AG09309 (cell line): Measurements from ENCODE around the gene ARID1A.

Experiments used
- DNase-seq: peaks from one replicate; pipeline ENCODE4 v3.0.0-alpha.2; 2010; ENCODE audit warnings: low read depth
- H3K4me3 ChIP-seq: 2 replicates; pipeline ENCODE4 v1.5.1; 2011; ENCODE audit warnings: mild to moderate bottlenecking, low read depth, low read length, moderate library complexity; ENCODE audit not compliant: control insufficient read depth
- TF ChIP-seq, protein P1 (sequence below): IDR thresholded peaks from 2 replicates; pipeline ENCODE4 v1.5.1; 2011; ENCODE audit warnings: mild to moderate bottlenecking, low read depth, low read length, inconsistent platforms; ENCODE audit not compliant: insufficient read depth, control insufficient read depth; ENCODE audit errors: missing control alignments

The ARID1A gene

DNA sequence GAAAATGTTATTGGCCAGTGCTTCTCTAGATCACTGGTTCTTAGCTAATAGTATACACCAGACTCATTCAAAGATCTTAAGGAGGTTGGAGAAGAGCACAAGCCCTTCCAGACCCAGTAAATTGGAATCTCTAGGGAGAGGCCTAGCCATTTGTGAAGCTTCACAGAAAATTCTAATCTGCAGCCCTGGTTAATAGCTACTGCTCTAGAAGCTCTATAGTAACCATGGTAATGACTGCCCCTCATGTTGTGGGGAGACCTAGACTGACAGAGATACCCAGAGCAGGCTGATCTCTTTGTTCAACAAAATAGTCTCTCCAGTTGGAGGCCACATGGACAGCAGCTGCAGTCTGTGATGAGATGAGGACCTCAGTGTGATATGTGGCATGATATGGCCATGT is 31.7 kb downstream of the ARID1A start:
- DNase-seq = no peak
- H3K4me3 ChIP-seq = no peak overlapping the region
- TF ChIP-seq, protein P1, sequence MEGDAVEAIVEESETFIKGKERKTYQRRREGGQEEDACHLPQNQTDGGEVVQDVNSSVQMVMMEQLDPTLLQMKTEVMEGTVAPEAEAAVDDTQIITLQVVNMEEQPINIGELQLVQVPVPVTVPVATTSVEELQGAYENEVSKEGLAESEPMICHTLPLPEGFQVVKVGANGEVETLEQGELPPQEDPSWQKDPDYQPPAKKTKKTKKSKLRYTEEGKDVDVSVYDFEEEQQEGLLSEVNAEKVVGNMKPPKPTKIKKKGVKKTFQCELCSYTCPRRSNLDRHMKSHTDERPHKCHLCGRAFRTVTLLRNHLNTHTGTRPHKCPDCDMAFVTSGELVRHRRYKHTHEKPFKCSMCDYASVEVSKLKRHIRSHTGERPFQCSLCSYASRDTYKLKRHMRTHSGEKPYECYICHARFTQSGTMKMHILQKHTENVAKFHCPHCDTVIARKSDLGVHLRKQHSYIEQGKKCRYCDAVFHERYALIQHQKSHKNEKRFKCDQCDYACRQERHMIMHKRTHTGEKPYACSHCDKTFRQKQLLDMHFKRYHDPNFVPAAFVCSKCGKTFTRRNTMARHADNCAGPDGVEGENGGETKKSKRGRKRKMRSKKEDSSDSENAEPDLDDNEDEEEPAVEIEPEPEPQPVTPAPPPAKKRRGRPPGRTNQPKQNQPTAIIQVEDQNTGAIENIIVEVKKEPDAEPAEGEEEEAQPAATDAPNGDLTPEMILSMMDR = no peak

DNA sequence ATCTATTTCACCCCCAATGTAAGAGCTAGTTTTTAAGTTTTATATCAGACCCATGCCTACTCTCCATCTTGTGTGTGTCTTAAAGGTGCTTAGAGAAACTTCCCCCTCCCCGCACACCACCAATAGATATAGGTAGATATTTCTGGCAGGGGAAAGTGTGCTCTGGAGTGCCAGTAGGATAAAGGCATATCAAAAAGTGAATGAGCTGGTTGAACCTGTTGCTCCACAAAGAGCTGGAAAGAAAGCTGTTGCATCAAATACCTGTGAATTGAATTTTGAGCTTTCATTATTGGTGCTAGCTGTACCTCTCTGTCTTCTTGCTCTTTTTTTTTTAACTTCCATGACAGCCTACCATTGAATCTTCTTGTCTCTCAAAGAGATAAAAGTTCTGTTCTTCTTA is 32.8 kb downstream of the ARID1A start:
- no peak overlapping the region for H3K4me3 ChIP-seq
- TF ChIP-seq, protein P1 = no peak
- DNase-seq = no peak

DNA sequence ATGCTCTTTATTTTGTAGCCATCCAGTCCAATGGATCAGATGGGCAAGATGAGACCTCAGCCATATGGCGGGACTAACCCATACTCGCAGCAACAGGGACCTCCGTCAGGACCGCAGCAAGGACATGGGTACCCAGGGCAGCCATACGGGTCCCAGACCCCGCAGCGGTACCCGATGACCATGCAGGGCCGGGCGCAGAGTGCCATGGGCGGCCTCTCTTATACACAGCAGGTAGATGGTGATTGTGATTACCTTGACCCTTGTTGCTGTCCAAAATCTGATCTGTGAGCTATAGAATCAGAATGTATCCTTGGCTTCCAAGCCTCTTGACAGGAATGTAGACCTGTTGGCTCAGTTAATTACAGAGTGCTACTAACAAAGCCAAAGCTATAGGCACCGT is 33.8 kb downstream of the ARID1A start:
- DNase-seq = no peak
- no peak overlapping the region for H3K4me3 ChIP-seq
- TF ChIP-seq, protein P1 = no peak

DNA sequence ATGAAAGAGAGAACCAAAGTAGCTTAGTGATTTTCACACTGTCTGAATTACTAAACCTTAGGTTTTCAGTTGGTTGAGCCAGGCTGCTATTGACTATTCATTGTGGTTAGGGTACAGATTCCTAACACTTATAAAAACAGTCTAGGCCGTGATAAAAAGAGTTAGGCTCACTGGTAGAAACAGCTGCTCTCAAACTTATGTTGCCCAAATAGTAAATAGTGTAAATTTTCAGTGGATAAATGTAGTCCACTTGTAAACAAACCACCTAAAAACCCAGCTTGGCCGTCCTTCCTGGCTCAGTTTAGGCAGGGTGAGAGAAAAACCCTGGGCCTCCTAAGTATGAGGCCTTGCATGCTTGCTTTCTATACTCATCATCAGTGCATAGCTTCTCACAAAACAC is 34.9 kb downstream of the ARID1A start:
- no peak for DNase-seq
- TF ChIP-seq, protein P1 = no peak
- no peak overlapping the region for H3K4me3 ChIP-seq

DNA sequence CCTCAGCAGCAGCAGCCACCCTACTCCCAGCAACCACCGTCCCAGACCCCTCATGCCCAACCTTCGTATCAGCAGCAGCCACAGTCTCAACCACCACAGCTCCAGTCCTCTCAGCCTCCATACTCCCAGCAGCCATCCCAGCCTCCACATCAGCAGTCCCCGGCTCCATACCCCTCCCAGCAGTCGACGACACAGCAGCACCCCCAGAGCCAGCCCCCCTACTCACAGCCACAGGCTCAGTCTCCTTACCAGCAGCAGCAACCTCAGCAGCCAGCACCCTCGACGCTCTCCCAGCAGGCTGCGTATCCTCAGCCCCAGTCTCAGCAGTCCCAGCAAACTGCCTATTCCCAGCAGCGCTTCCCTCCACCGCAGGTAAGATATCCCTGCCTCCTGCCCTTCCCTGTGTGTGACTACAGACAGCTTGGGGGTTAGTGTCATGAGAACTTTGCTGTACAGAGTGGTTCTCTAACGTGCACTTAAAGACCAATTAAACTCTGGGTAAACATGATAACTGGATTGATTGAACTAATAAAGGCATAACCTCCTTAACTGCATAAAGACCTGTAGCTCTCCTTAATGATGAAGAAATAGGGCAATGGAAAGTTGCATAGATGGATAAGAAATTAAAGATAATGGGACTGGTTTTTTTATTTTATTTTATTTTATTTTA is 35.6 kb downstream of the ARID1A start:
- no peak overlapping the region for H3K4me3 ChIP-seq
- TF ChIP-seq, protein P1 = no peak

DNA sequence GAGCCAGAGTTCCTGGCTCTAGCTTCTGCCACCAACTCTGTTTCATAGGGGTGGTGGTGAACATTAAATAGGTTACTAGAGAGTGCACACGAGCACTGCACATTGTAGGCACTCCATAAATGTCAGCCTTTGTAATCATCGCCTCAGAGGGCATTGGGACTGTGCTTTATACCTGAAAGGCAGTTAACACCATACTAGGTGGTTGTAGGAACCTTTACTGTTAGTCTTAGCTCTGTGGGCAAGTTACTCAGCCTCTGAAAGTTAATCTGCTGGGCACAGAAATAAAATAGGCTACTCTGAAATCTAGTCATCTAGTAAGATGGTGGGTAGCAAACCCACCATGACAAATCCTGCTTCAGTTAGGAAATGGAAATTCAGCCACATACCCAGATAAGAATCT is 37.6 kb downstream of the ARID1A start:
- TF ChIP-seq, protein P1 = no peak
- no peak for DNase-seq
- no peak overlapping the region for H3K4me3 ChIP-seq

More for the DNA sequence above, 35.6 kb downstream of the ARID1A start:
- DNase-seq = no peak

DNA sequence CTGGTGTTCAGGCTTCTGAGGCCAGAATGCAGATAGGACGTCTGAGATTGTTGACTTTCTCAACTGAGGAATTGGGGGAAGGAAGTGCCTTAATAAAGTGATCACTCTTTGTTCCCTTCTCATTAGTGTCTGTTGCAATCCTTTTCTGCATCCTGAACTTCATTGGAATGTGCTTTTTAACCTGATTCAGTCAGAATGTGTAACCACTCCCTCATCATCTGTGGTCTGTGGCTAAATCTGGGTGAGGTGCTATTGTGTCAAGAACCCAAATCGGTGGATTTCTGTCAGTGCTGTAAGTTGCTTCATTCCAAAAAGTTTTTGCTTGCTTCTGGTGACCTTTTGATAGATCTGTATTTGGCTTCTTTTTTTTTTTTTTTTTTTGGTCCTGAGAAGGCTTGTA is 38.2 kb downstream of the ARID1A start:
- no peak overlapping the region for H3K4me3 ChIP-seq
- TF ChIP-seq, protein P1 = no peak
- peak; percentile 88 for DNase-seq
